ENCODE results near the gene NOM1.

DNA sequence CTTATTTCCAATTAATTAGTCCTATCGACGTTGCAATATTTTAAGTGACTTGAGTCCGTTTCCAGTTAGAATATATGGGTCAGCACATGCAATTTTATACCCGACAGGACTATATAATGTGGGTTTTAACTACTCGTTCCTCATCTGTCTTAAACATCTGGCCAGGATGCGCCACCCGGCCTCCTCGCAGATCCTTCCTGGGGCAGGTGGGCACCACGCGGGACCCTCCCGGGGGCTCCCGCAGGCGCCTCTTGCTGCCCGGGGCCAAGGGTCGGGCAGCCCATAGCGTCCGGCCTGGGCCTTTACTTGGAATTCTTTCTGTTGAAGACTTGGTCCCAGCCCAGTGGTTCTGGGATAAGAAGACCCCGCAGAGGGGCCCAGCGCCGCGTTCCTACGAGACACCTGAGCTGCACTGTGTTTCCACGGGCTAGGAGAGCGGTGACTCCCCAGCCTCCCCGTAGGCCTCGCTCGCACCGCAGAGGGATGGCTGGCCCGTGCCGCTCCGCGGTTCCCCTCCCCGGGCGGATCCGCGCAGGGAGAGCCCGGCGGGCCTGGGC, 71.1 kb downstream of the NOM1 start:
- TF ChIP-seq GATA2 (CRISPR knock-in tag; IDR thresholded peaks at IDR 0.05) (no peak), EP300 (IDR thresholded peaks at IDR 0.05; ENCODE audit: borderline replicate concordance in 1 of 2, low read depth in 1 of 2, low read length in 1 of 2) (no peak), RCOR1 (IDR thresholded peaks at IDR 0.05; ENCODE audit: low read length) (no peak), POLR2AphosphoS5 (IDR thresholded peaks at IDR 0.05; ENCODE audit: low read depth, low read length) (no peak)
- TF ChIP-seq, protein P1, sequence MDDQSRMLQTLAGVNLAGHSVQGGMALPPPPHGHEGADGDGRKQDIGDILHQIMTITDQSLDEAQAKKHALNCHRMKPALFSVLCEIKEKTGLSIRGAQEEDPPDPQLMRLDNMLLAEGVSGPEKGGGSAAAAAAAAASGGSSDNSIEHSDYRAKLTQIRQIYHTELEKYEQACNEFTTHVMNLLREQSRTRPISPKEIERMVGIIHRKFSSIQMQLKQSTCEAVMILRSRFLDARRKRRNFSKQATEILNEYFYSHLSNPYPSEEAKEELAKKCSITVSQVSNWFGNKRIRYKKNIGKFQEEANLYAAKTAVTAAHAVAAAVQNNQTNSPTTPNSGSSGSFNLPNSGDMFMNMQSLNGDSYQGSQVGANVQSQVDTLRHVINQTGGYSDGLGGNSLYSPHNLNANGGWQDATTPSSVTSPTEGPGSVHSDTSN (IDR thresholded peaks at IDR 0.05): no peak
- TF ChIP-seq, protein P2, sequence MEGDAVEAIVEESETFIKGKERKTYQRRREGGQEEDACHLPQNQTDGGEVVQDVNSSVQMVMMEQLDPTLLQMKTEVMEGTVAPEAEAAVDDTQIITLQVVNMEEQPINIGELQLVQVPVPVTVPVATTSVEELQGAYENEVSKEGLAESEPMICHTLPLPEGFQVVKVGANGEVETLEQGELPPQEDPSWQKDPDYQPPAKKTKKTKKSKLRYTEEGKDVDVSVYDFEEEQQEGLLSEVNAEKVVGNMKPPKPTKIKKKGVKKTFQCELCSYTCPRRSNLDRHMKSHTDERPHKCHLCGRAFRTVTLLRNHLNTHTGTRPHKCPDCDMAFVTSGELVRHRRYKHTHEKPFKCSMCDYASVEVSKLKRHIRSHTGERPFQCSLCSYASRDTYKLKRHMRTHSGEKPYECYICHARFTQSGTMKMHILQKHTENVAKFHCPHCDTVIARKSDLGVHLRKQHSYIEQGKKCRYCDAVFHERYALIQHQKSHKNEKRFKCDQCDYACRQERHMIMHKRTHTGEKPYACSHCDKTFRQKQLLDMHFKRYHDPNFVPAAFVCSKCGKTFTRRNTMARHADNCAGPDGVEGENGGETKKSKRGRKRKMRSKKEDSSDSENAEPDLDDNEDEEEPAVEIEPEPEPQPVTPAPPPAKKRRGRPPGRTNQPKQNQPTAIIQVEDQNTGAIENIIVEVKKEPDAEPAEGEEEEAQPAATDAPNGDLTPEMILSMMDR (IDR thresholded peaks at IDR 0.05): no peak
- TF ChIP-seq, protein P3, sequence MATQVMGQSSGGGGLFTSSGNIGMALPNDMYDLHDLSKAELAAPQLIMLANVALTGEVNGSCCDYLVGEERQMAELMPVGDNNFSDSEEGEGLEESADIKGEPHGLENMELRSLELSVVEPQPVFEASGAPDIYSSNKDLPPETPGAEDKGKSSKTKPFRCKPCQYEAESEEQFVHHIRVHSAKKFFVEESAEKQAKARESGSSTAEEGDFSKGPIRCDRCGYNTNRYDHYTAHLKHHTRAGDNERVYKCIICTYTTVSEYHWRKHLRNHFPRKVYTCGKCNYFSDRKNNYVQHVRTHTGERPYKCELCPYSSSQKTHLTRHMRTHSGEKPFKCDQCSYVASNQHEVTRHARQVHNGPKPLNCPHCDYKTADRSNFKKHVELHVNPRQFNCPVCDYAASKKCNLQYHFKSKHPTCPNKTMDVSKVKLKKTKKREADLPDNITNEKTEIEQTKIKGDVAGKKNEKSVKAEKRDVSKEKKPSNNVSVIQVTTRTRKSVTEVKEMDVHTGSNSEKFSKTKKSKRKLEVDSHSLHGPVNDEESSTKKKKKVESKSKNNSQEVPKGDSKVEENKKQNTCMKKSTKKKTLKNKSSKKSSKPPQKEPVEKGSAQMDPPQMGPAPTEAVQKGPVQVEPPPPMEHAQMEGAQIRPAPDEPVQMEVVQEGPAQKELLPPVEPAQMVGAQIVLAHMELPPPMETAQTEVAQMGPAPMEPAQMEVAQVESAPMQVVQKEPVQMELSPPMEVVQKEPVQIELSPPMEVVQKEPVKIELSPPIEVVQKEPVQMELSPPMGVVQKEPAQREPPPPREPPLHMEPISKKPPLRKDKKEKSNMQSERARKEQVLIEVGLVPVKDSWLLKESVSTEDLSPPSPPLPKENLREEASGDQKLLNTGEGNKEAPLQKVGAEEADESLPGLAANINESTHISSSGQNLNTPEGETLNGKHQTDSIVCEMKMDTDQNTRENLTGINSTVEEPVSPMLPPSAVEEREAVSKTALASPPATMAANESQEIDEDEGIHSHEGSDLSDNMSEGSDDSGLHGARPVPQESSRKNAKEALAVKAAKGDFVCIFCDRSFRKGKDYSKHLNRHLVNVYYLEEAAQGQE (IDR thresholded peaks at IDR 0.05; ENCODE audit: low read depth, low read length): no peak
